Left lung (tissue), 10 donors: ENCODE results near the gene NOL9. TPM values are rescaled to one million over a fixed set of nuclear protein-coding genes. Genes with fewer than 3 reads are reported as not detected.
"Not testable (repeated sequence)": the region's sequence is repeated elsewhere in the genome, so short reads cannot be mapped to it uniquely, and the experiment has no call there.

Experiments used
- ATAC-seq: fragments of 200-7000 bp; cut with Tn5 transposase; one replicate; pipeline ENCODE4 v1.9.1; 2020; ENCODE audit warnings: moderate library complexity
- DNase-seq, 4 donors: peaks; one replicate each; pipeline ENCODE4 v3.0.0-alpha.2; 2013 to 2020
- H3K27ac ChIP-seq, 2 donors: fragments of 200-600 bp; sonication (generic) in 1 of 2; one replicate each; pipeline versions ENCODE4 v1.5.0 to v1.8.0; 2020 to 2021
- H3K27me3 ChIP-seq, 2 donors: fragments of 200-600 bp; sonication (generic) in 1 of 2; one replicate each; pipeline versions ENCODE4 v1.5.0 to v1.8.0; 2020 to 2021
- H3K36me3 ChIP-seq, 2 donors: fragments of 200-600 bp; sonication (generic) in 1 of 2; one replicate each; pipeline versions ENCODE4 v1.5.0 to v1.8.0; 2020 to 2021
- H3K4me1 ChIP-seq, 2 donors: fragments of 200-600 bp; one replicate each; pipeline ENCODE4 v1.8.0; 2021
- H3K4me3 ChIP-seq, 2 donors: fragments of 200-600 bp; sonication (generic) in 1 of 2; one replicate each; pipeline versions ENCODE4 v1.5.0 to v1.8.0; 2020 to 2021; ENCODE audit warnings: mild to moderate bottlenecking in 1 of 2
- H3K9me3 ChIP-seq, 2 donors: fragments of 200-600 bp; sonication (generic) in 1 of 2; one replicate each; pipeline versions ENCODE4 v1.5.0 to v1.8.0; 2020 to 2021
- CTCF ChIP-seq, 2 donors: fragments of 200-600 bp; sonication (generic) in 1 of 2; IDR thresholded peaks; one replicate each; pipeline versions ENCODE4 v1.5.0 to v1.8.0; 2021; ENCODE audit warnings: antibody characterized with exemption in 2 of 2
- intact Hi-C, 2 donors: fragments of 100-400 bp; cut with DNase I; formaldehyde crosslinking; loops; one replicate each; pipeline versions ENCODE4 v1.11.2 to v1.14.2; 2022
- polyA plus RNA-seq, 6 donors: library from polyadenylated mRNA; unstranded; fragments of 120-200 nt; gene quantifications; one replicate each; pipeline ENCODE4 v1.2.1, GENCODE V29; 2013; ENCODE audit not compliant: insufficient read length in 6 of 6
- total RNA-seq, 2 donors: library from RNA; stranded (reverse); fragmentation: NEBNext Ultra II Directional; extraction: Animal tissue kit (Norgen Biotek cat#: 25700); gene quantifications; one replicate each; pipeline ENCODE4 v1.2.1, GENCODE V29; 2021
- donor health status: DM: no; HTN: yes; CAD: no.
- donor health status: DM: no; HTN: no; CAD: no.

NOL9 gene
- total and polyA plus RNA-seq, 8 donors = 19.1 to 30.8 (median 24.8) TPM

- TF ChIP-seq CTCF (IDR thresholded peaks at IDR 0.05) = no peak
- ATAC-seq (peak; percentile 19), DNase-seq (peak in 3 of 4 donors; percentile 62 to 88 (median 87))
- Histone ChIP-seq H3K27me3 (no peaks in the 10 kb centered on the region), H3K4me3 (peak overlapping the region; percentile 52 to 92), H3K27ac (peak overlapping the region; percentile 99), H3K4me1 (peaks cover 23 to 60% of the 10 kb centered on the region in 2 donors), H3K36me3 (peaks cover 0 to 22% of the 10 kb centered on the region in 2 donors), H3K9me3 (no peaks in the 10 kb centered on the region)
- intact Hi-C loops = no loop called here
Measured at GRCh38 chr1:6601923-6602668, 47.8 kb upstream of the NOL9 start.

- DNase-seq = peak; percentile 51 to 89 (median 84)
- Histone ChIP-seq H3K4me1 (peaks cover 23 to 69% of the 10 kb centered on the region in 2 donors), H3K27me3 (no peaks in the 10 kb centered on the region), H3K4me3 (peak overlapping the region; percentile 52 to 92), H3K9me3 (no peaks in the 10 kb centered on the region), H3K27ac (peak overlapping the region; percentile 99), H3K36me3 (peaks cover 0 to 30% of the 10 kb centered on the region in 2 donors)
- peak; percentile 56 for ATAC-seq
- intact Hi-C loops = no loop called here
- no peak for TF ChIP-seq CTCF (IDR thresholded peaks at IDR 0.05)
Measured at GRCh38 chr1:6601049-6601922, 47.0 kb upstream of the NOL9 start.

DNA sequence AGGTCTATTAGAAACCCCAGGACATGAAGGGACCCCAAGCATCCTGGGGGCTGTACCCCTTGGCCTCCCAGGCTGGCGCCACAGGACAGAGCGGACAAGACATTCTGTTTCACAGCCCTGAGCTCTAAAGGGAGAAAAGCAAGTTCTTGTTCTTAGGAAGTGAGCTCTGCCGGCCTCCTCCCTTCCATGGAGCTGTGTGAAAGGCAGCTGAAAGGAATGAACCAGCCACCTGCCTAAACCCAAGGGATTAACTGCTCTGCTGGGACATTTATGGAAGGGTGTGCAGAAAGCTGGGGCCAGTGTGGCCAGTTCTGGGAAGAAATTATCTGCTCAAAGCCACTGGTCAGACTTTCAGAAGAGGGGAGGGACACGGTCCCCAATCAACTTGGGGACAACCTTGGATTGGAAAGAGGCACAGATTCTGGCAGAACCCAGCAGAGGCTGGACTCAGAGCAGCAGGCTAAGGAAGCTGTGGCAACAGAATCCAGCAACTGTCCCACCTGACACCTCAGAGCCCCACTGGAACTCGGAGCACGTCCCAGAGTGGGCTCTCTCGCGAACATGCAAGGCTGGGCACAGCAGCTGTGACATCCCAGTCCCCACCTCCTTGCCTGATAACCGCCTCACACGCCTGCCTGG lies 46.2 kb upstream of the NOL9 start:
- no peaks in the 10 kb centered on the region for H3K27me3 ChIP-seq
- H3K36me3 ChIP-seq = peaks cover 0 to 38% of the 10 kb centered on the region in 2 donors
- peak overlapping the region; percentile 52 to 92 for H3K4me3 ChIP-seq
- intact Hi-C loops = no loop called here
- no peaks in the 10 kb centered on the region for H3K9me3 ChIP-seq
- ATAC-seq (peak; percentile 0), DNase-seq (peak in 1 of 4 donors; percentile 49)
- peak overlapping the region; percentile 99 for H3K27ac ChIP-seq
- peaks cover 23 to 76% of the 10 kb centered on the region in 2 donors for H3K4me1 ChIP-seq
- no peak for TF ChIP-seq CTCF (IDR thresholded peaks at IDR 0.05)

DNA sequence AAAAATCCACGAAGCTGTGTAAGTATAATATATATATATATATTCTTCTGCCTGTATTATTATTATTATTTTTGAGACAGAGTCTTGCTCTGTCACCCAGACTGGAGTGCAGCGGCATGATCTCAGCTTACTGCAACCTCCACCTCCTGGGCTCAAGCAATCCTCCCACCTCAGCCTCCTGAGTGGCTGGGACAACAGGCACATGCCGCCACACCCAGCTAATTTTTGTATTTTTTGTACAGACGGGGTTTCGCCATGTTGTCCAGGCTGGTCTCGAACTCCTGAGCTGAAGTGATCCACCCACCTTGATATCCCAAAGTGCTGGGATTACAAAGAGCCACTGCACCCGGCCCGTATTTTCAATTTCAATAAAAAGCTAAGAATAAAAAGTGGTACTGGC lies 45.7 kb upstream of the NOL9 start:
- ATAC-seq = not testable (repeated sequence)

DNA sequence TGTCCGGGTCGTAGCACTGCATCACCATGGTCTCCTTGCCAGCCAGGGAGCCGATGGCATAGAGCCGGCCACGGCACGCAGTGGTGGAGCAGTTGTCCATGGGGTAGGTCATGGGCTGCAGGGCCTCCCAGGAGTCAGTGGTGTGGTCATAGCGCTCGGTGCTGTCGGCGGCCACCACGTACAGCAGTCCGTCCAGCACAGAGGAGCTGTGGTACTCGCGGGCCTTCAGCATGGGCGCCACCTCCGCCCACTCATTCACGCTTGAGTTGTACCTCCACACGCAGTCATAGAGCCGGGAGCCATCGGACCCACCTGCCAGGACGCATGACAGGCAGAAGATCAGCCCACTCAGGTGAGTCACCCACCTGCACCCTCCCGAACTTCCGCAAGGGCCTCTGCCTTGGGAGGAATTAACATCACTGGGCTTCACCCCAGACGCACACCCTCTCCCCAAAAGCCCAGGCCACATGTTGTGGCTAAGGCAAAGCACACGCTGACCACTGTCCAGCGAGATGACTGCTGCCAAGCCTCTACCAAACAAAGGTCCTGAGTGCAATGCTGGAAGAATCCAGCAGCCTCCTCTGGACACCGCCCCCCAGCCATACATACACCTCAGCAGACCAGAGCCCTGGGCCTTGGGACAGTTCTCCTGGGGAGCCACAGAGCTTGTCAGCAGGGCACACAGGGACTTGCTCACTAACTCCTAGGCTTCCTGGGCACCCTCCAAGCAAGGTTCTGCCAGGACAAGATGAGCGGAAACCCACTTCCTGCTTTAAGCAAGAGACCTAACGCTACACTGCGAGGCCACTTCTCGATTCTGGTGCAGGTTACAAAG lies 45.0 kb upstream of the NOL9 start:
- peaks cover 0 to 50% of the 10 kb centered on the region in 2 donors for H3K36me3 ChIP-seq
- H3K4me1 ChIP-seq = peaks cover 18 to 74% of the 10 kb centered on the region in 2 donors
- DNase-seq (peak in 1 of 4 donors; percentile 76), ATAC-seq (no peak)
- H3K27ac ChIP-seq = peak overlapping the region in 1 of 2 donors; percentile 99
- intact Hi-C loops = no loop called here
- TF ChIP-seq CTCF (IDR thresholded peaks at IDR 0.05) = no peak
- no peaks in the 10 kb centered on the region for H3K27me3 ChIP-seq
- H3K4me3 ChIP-seq = peak overlapping the region in 1 of 2 donors; percentile 92
- H3K9me3 ChIP-seq = no peaks in the 10 kb centered on the region

More for the DNA sequence above, 45.7 kb upstream of the NOL9 start:
- intact Hi-C loops, H3K9me3 ChIP-seq, DNase-seq, H3K27me3 ChIP-seq: not testable (repeated sequence)
- peaks cover 0 to 43% of the 10 kb centered on the region in 2 donors for H3K36me3 ChIP-seq
- H3K4me3 ChIP-seq = peak overlapping the region; percentile 52 to 92
- peak overlapping the region; percentile 99 for H3K27ac ChIP-seq
- peaks cover 23 to 77% of the 10 kb centered on the region in 2 donors for H3K4me1 ChIP-seq
